Brain pericyte (primary cell): ENCODE data around the gene XKR3.
"Not testable (repeated sequence)": the region's sequence is repeated elsewhere in the genome, so short reads cannot be mapped to it uniquely, and the experiment has no call there.

Experiments
- DNase-seq: peaks from one replicate; pipeline ENCODE4 v3.0.0-alpha.2; 2012; ENCODE audit warnings: low read depth, low spot score

XKR3 gene

DNA sequence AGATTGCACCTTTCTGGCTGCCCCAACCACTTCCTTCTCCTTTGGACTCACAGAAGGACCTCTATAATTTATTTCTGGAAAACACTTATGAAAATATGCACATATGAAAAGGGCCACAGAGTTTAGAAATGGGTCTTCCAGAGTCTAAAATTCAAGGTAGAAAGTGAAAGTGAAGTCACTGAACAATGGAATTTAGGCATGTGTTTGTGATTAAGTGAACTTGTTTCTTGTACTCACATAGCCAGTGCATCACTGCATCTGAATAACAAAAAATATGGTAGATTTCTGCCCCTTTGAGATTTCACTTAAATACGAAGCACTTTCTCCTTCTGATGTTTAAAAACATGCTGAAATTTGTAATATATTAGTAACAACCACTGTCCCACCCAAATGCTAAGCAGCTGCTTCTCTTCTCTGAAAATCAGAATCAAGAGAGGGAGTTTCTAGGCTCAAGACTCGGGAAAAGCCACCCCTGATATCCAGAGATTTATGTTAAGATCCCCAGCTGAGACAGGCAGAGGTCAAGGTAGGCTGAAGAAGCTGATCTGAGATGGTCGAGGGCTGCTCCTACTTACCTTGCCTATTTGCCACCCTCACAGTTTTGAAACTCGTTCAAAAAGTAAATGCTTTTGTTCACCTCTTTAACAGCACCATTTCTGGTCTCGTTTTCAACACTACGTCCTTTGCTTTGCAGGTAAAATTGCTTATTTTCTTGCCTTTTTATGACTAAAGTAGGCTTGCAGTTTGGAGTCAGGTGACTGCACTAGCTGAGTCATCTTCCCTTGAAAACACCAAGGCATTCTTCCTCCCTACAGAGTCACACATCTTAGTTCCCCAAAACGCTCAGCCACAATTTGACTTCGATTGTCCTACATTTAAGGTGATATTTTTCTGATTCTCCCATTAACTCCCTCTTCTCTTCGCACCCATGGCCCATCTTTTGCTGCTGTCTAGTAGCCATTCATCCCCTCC lies at the start of gene XKR3:
Gene XKR3 (minus strand): TSS at position 696 of the 972 bp plus-strand sequence. CDS start 17,338 bp downstream, outside the sequence.
- no peak for DNase-seq

GRCh38 chr22:16869640-16870039 lies 44.4 kb upstream of the XKR3 start:
- not testable (repeated sequence) for DNase-seq

DNA sequence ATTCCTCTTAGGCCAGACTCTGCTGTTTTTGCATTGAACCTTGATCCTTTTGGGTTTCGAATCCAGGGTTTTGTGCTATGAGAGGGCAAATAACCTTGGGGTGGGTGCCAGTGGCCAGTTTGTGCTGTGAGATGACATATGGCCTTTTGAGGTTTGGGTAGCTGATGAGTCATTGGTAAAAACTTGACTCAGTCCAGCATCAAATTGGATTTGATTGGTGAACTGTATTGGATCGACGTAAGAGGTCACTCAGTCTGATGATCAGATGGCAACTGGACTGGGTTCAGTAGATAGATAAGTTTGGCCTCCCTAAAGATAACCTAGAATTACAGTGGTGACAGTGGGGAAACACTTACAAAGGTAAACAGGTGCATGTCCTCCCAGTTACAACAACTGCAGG lies 41.0 kb upstream of the XKR3 start:
- no peak for DNase-seq

DNA sequence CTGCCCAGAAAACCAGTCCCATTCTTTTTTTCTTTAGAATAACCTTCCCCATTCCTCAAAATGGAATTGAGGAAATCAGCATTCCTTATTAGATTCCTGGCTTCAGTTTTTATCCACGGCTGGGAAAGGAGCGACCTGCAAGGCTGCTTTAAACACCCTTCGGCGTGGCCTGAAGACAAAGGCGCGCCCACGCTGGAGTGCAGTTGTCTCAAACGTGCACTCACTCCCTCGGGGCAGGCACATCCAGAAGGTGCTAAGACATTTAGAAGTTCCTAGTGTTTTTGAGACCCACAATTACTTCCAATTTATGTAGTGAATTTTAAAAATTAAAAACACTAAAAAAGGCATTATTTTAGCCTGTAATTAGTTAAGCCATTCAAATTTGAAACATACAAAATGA lies 31.6 kb upstream of the XKR3 start:
- DNase-seq = not testable (repeated sequence)

DNA sequence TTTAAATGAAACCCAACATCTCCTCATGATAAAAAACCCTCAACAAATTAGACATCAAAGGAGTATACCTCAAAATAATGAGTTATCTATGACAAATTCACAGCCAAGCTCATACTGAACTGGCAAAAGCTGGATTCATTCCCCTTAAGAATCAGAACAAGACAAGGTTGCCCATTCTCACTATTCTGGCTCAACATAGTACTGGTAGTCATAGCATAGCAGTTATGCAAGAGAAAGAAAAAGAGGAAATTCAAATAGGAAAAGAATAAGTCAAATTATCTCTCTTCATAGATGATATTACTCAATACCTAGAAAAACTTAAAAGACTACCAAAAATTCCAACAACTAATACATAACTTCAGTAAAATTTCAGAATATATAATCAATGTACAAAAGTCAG lies 29.4 kb upstream of the XKR3 start:
- DNase-seq = no peak

GRCh38 chr22:16851268-16851996 lies 26.2 kb upstream of the XKR3 start:
- not testable (repeated sequence) for DNase-seq

DNA sequence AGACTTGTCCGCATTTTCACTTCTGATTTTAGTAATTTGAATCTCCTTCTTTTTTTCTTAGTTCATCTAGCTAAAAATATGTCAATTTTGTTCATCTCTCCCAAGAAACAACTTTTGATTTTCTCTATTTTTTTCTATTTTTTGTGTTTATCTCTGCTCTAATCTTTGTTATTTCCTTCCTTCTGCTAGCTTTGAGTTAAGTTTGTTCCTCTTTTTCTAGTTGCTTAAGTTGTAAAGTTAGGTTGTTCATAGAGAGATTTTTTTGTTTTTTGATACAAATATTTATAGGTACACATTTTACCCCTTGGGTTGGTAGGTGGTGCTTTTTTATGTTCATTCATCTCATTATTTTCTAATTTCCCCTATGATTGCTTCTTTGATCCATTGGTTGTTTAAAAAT lies 22.1 kb upstream of the XKR3 start:
- DNase-seq = no peak

DNA sequence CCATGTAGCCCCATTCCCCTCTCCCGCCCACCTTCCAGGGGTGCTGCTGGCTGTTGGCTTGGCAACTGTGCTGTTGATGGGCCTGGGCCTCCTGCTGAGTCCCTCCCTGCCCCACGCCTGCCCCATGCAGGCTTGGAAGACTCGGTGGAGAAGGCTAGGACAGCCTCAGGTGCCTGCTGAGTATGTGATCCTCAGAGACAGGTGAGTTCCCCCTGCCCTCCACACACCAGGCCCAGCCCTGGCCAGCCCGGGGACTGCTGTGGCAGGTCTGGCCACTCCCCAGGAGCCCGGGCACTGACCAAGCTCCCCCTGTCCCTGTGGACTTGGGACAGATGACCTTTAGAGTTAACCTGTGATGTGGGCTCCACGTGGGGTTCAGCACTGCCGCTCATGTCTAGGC lies 20.7 kb upstream of the XKR3 start:
- no peak for DNase-seq

- DNase-seq = no peak
These were observed 20.3 kb upstream of the XKR3 start for GRCh38 chr22:16845465-16845864.

DNA sequence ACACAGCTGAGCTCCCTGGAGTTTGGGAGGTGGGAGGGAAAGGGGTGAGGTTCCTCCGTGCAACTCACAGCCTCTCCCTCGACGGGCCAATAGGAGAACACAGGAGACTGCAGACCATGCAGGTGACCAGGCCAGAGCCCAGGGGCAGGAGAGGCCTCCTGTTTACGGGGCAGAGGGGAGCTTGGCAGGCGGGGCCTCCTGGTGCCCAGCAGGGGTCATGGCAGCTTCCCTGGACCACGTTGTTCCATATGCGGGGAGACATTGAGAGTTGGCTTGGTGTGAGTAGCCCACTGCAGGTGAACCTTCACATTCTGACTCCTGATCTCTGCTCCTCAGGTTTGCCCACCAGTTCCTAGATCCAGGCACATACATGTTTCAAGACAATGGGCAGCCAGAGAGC lies 19.3 kb upstream of the XKR3 start:
- DNase-seq = no peak

- DNase-seq = no peak
These were observed 12.9 kb upstream of the XKR3 start for GRCh38 chr22:16838073-16838472.

DNA sequence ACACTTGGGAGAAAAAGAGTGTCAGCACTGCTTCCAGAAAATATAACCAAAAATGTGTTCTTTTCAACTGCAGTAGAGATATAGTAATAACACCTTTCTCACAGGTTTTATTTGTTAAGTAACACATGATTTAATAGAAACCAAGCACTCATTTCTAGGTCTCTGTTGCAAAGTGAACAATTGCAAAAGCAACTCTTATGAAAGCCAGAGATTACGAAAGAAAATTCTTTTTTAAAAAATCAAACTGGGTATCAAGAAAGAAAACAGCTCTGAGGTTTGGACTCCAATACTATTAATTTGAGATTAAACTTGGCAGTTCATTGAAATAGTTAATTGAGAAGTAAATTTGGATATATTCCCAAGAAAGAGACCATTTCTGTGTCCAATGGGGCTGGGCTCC lies 9.8 kb upstream of the XKR3 start:
- DNase-seq = no peak

DNA sequence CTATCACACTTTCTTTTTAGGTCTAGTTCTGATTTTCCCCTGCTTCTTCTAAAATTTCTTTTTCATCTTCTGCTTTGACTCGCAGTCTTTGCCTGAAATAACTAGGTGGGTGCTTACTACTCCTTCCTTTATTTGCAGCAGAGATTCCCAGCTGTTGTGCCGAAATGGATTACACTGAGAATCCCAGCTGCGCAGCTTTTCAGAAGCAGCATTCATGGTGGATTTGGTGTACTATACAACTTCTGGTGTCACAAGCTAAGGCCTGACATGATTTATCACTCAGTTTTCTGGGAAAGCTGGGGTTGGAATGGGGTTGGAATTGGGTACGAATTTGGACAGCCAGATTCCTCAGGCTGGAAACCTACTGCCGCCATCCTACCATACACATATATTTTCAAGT lies 6.0 kb upstream of the XKR3 start:
- DNase-seq = no peak

GRCh38 chr22:16829985-16830384 lies 4.8 kb upstream of the XKR3 start:
- no peak for DNase-seq

- DNase-seq = no peak
These were observed 3.7 kb upstream of the XKR3 start for GRCh38 chr22:16828876-16829275.

DNA sequence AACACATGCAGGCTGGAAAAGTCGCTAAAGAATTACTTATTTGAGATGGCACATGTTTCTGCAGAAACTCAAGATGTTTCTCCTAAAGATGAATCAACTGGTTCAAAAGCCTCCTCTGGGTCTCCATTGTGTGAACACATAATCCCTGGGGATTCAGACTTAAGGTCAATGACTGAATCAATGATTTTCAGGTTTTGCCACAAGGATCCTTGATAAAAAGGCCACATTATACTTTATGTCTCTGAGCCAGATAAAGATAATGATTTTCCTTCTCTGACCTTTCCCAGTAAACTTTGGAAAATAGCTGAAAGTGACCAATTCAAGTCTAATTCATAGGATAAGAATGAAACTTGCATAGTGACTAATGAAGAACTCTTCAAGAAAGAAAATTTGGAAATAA lies 2.3 kb upstream of the XKR3 start:
- no peak for DNase-seq

DNA sequence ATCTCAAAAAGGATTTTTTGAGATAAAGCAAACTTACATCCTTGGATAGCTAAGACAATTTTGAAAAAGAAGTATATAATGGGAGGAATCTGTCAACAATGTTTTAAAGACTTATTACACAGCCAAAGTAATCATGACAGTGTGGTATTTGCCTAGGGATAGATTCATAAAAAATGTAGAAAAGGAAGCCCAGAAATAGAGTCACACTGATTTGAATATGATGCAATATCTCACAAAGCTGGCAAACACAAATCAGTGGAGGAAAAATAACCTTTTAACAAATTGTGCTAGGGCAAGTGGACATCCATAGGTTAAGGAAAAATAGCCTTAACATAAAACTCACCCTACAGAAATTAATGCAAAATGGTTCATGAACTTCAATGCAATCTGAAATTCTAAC lies 6.0 kb downstream of the XKR3 start:
- DNase-seq = no peak

- DNase-seq = no peak
These were observed 6.7 kb downstream of the XKR3 start for GRCh38 chr22:16818538-16818937.

GRCh38 chr22:16815073-16815472 lies 10.1 kb downstream of the XKR3 start:
- DNase-seq = no peak

DNA sequence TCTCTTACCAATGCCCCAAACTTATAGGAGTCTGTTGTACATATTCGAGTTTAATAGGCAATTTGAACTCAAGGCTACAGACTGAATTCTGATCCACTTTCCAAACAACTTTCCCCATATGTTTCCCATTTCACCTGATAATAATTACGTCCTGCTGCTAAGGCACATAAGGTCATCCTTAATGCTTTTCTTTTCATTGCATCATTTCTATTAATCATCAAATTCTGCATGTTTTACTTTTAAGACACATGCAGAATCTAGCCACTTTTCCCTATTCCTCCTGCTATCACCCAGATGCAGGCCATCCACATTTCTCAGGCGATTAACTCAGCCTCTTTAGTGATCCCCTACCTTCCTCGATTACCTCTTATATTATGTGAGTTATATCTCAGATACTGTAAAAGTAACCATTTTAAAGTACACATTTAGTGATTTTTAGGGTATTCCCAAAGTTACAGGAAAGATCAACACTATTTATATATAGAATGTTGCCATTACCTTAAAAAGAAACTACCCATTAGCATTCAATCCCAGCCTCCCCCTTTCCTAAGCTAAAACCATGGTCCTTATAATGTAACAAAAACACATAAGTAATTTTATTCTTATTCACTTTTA lies 14.9 kb downstream of the XKR3 start:
- DNase-seq = no peak

- no peak for DNase-seq
These were observed 16.5 kb downstream of the XKR3 start for GRCh38 chr22:16808744-16809143.

GRCh38 chr22:16807109-16807508 lies 18.1 kb downstream of the XKR3 start:
- DNase-seq = no peak
